ENCODE results near the gene ATP6V0C. TPM values are rescaled to one million over a fixed set of nuclear protein-coding genes. Genes with fewer than 3 reads are reported as not detected.

ATP6V0C gene
- 100 to 1,000 TPM; 124 to 125 TPM for total RNA-seq

GRCh38 chr16:2513405-2514332 is at the start of gene ATP6V0C:
Gene ATP6V0C, plus strand, starts transcription at chr16:2513952. Its CDS starts 152 bp downstream, at chr16:2514104.
- H3K27ac Mint-ChIP-seq: peak within 1 kb of the TSS; percentile 93
- H3K36me3 Mint-ChIP-seq: peaks cover 21% of the 10 kb centered on the region
- DNase-seq: peak; percentile 93
- H3K4me3 Mint-ChIP-seq: peak within 1 kb of the TSS; percentile 96
- H3K27me3 Mint-ChIP-seq: no peaks in the 10 kb centered on the region
- no peaks in the 10 kb centered on the region for H3K9me3 Mint-ChIP-seq
- H3K4me1 Mint-ChIP-seq: peaks cover 46% of the 10 kb centered on the region

- peaks cover 6% of the 10 kb centered on the region for H3K36me3 Mint-ChIP-seq
- H3K27me3 Mint-ChIP-seq: peaks cover 20% of the 10 kb centered on the region
- H3K9me3 Mint-ChIP-seq: no peaks in the 10 kb centered on the region
- H3K27ac Mint-ChIP-seq: no peak overlapping the region
- no peak overlapping the region for H3K4me3 Mint-ChIP-seq
- H3K4me1 Mint-ChIP-seq: peaks cover 15% of the 10 kb centered on the region
- no peak for DNase-seq
Measured at GRCh38 chr16:2464333-2464732, 49.4 kb upstream of the ATP6V0C start.

- DNase-seq: no peak
- peaks cover 10% of the 10 kb centered on the region for H3K4me1 Mint-ChIP-seq
Measured at GRCh38 chr16:2465653-2466415, 47.9 kb upstream of the ATP6V0C start.

GRCh38 chr16:2466667-2467527 is 46.9 kb upstream of the ATP6V0C start:
- H3K27me3 Mint-ChIP-seq: peaks cover 33% of the 10 kb centered on the region
- H3K4me3 Mint-ChIP-seq: peak overlapping the region; percentile 45
- no peak for DNase-seq
- peaks cover 2% of the 10 kb centered on the region for H3K36me3 Mint-ChIP-seq
- no peaks in the 10 kb centered on the region for H3K9me3 Mint-ChIP-seq
- no peak overlapping the region for H3K27ac Mint-ChIP-seq
- peaks cover 10% of the 10 kb centered on the region for H3K4me1 Mint-ChIP-seq

More at GRCh38 chr16:2465653-2466415, 47.9 kb upstream of the ATP6V0C start:
- Mint-ChIP-seq H3K4me3 (no peak overlapping the region), H3K27ac (no peak overlapping the region), H3K27me3 (peaks cover 33% of the 10 kb centered on the region), H3K36me3 (peaks cover 6% of the 10 kb centered on the region), H3K9me3 (no peaks in the 10 kb centered on the region)

GRCh38 chr16:2467528-2468232 is 46.1 kb upstream of the ATP6V0C start:
- Mint-ChIP-seq H3K27me3 (peaks cover 33% of the 10 kb centered on the region), H3K4me3 (peak overlapping the region; percentile 45), H3K36me3 (peaks cover 2% of the 10 kb centered on the region), H3K4me1 (peaks cover 10% of the 10 kb centered on the region), H3K9me3 (no peaks in the 10 kb centered on the region), H3K27ac (no peak overlapping the region)
- peak; percentile 50 for DNase-seq

GRCh38 chr16:2468233-2468724 is 45.5 kb upstream of the ATP6V0C start:
- Mint-ChIP-seq H3K9me3 (no peaks in the 10 kb centered on the region), H3K36me3 (no peaks in the 10 kb centered on the region), H3K27me3 (peaks cover 39% of the 10 kb centered on the region), H3K4me3 (peak overlapping the region; percentile 52), H3K27ac (no peak overlapping the region), H3K4me1 (peaks cover 14% of the 10 kb centered on the region)
- peak; percentile 40 for DNase-seq

- Mint-ChIP-seq H3K4me1 (peaks cover 16% of the 10 kb centered on the region), H3K27ac (no peak overlapping the region), H3K27me3 (peaks cover 41% of the 10 kb centered on the region), H3K36me3 (no peaks in the 10 kb centered on the region), H3K9me3 (no peaks in the 10 kb centered on the region), H3K4me3 (peak overlapping the region; percentile 52)
- no peak for DNase-seq
Measured at GRCh38 chr16:2468725-2469398, 44.9 kb upstream of the ATP6V0C start.

- peaks cover 41% of the 10 kb centered on the region for H3K27me3 Mint-ChIP-seq
- H3K27ac Mint-ChIP-seq: no peak overlapping the region
- H3K4me3 Mint-ChIP-seq: no peak overlapping the region
- no peaks in the 10 kb centered on the region for H3K36me3 Mint-ChIP-seq
- no peaks in the 10 kb centered on the region for H3K9me3 Mint-ChIP-seq
- peaks cover 16% of the 10 kb centered on the region for H3K4me1 Mint-ChIP-seq
- no peak for DNase-seq
Measured at GRCh38 chr16:2469399-2470233, 44.1 kb upstream of the ATP6V0C start.

- H3K4me3 Mint-ChIP-seq: no peak overlapping the region
- peaks cover 41% of the 10 kb centered on the region for H3K27me3 Mint-ChIP-seq
- DNase-seq: no peak
- no peaks in the 10 kb centered on the region for H3K36me3 Mint-ChIP-seq
- H3K4me1 Mint-ChIP-seq: peaks cover 16% of the 10 kb centered on the region
- H3K27ac Mint-ChIP-seq: no peak overlapping the region
- H3K9me3 Mint-ChIP-seq: no peaks in the 10 kb centered on the region
Measured at GRCh38 chr16:2470234-2470601, 43.5 kb upstream of the ATP6V0C start.

- no peaks in the 10 kb centered on the region for H3K36me3 Mint-ChIP-seq
- H3K9me3 Mint-ChIP-seq: no peaks in the 10 kb centered on the region
- H3K27me3 Mint-ChIP-seq: peaks cover 41% of the 10 kb centered on the region
- peaks cover 16% of the 10 kb centered on the region for H3K4me1 Mint-ChIP-seq
- no peak overlapping the region for H3K27ac Mint-ChIP-seq
- DNase-seq: no peak
- no peak overlapping the region for H3K4me3 Mint-ChIP-seq
Measured at GRCh38 chr16:2470603-2471015, 43.1 kb upstream of the ATP6V0C start.

GRCh38 chr16:2471016-2471652 is 42.6 kb upstream of the ATP6V0C start, which contains the start of gene NTN3:
Gene NTN3, plus strand, starts transcription at chr16:2471297. Its CDS starts 405 bp downstream, at chr16:2471702.
- peaks cover 18% of the 10 kb centered on the region for H3K4me1 Mint-ChIP-seq
- no peak within 1 kb of the TSS for H3K4me3 Mint-ChIP-seq
- H3K36me3 Mint-ChIP-seq: no peaks in the 10 kb centered on the region
- H3K27ac Mint-ChIP-seq: no peak within 1 kb of the TSS
- DNase-seq: peak; percentile 36
- H3K9me3 Mint-ChIP-seq: no peaks in the 10 kb centered on the region
- peaks cover 41% of the 10 kb centered on the region for H3K27me3 Mint-ChIP-seq

- no peak overlapping the region for H3K4me3 Mint-ChIP-seq
- H3K4me1 Mint-ChIP-seq: peaks cover 25% of the 10 kb centered on the region
- DNase-seq: no peak
- H3K27ac Mint-ChIP-seq: no peak overlapping the region
- peaks cover 39% of the 10 kb centered on the region for H3K27me3 Mint-ChIP-seq
- no peaks in the 10 kb centered on the region for H3K36me3 Mint-ChIP-seq
- no peaks in the 10 kb centered on the region for H3K9me3 Mint-ChIP-seq
Measured at GRCh38 chr16:2471653-2472487, 41.9 kb upstream of the ATP6V0C start.
